CD4-positive, alpha-beta T cell treated with Interleukin-10 for 1 hour (primary cell): ENCODE data around the gene CPT1B.
"Not testable (repeated sequence)": the region's sequence is repeated elsewhere in the genome, so short reads cannot be mapped to it uniquely, and the experiment has no call there.

Experiments used
- DNase-seq: peaks from one replicate; pipeline ENCODE4 v3.0.0-alpha.2; 2020

CPT1B gene

GRCh38 chr22:50544078-50544745, 34.0 kb downstream of the CPT1B start:
- peak; percentile 89 for DNase-seq

- no peak for DNase-seq
Observed at GRCh38 chr22:50542416-50542927, 35.8 kb downstream of the CPT1B start.

- DNase-seq = not testable (repeated sequence)
Observed at GRCh38 chr22:50541667-50542026, 36.6 kb downstream of the CPT1B start.

DNA sequence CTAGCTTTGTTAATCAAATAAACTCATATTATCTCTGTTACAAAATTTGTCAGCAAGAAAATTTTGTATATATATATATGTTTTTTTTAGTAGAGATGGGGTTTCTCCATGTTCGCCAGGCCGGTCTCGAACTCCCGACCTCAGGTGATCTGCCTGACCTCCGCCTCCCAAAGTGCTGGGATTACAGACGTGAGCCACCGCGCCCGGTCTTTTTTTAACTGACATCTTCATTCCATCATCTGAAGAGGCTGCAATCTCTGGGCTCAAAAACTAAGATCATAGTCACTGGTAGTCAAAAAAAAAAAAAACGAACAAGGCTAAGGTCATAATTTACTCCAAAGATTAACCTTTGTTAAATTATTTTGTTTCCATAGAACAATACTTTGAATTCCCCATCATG, 37.8 kb downstream of the CPT1B start:
- no peak for DNase-seq

- no peak for DNase-seq
Observed at GRCh38 chr22:50537765-50538164, 40.5 kb downstream of the CPT1B start.

DNA sequence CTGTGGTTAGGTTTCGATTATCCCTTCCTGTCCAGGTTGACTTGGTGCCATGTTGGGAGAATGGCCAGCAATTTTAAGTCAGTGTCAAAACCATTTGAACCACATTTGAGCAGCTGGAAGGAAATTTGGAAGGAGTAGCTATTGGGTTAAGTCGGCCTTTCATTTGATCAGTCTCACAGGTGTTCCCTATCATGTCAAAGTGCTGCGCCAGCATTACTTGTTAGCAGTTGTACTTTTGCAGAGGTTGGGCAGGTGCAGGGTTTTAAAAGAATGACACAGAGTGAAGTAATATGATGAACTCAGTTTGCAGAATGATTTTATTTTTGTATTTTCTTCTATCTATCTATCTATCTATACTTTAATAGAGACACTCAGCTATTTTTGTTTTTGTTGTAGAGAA, 42.0 kb downstream of the CPT1B start:
- no peak for DNase-seq

- no peak for DNase-seq
Observed at GRCh38 chr22:50535113-50535512, 43.1 kb downstream of the CPT1B start.

- peak; percentile 54 for DNase-seq
Observed at GRCh38 chr22:50533856-50534711, 44.1 kb downstream of the CPT1B start.

- DNase-seq = no peak
Observed at GRCh38 chr22:50532824-50533796, 45.1 kb downstream of the CPT1B start.

- DNase-seq = no peak
Observed at GRCh38 chr22:50531962-50532674, 46.1 kb downstream of the CPT1B start.

- DNase-seq = peak; percentile 79
Observed at GRCh38 chr22:50531546-50531961, 46.7 kb downstream of the CPT1B start.

- DNase-seq = peak; percentile 88
Observed at GRCh38 chr22:50530877-50531545, 47.2 kb downstream of the CPT1B start.

- no peak for DNase-seq
Observed at GRCh38 chr22:50530580-50530876, 47.7 kb downstream of the CPT1B start.

- DNase-seq = peak; percentile 80
Observed at GRCh38 chr22:50529897-50530579, 48.2 kb downstream of the CPT1B start, which contains the start of gene TYMP. TYMP (minus strand) TSS chr22:50530012; CDS start chr22:50529709, 303 bp downstream.

DNA sequence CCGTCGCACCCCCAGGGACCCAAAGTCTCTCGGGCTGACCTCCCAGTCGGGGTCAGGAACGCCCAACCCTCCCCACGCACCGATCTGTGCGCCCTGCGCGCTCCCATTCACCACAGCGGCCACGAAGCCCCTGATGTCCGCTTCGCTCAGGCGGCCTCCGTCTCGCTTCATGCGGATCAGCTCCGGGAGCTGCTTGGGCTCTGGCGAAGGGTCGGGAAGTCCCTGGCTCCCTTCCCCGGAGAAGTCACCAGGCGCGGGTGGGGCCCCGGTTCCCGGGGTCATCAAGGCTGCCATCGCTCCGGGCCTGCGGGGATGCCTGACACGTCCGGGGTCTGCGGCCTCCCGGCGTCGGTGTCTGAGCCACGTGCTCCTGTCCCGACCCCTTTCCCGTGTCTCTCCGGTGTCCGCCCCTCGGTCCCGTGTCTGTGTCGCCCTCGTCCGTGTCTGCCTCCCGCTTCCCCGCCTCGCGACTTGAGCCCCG, 48.8 kb downstream of the CPT1B start:
- DNase-seq = no peak

DNA sequence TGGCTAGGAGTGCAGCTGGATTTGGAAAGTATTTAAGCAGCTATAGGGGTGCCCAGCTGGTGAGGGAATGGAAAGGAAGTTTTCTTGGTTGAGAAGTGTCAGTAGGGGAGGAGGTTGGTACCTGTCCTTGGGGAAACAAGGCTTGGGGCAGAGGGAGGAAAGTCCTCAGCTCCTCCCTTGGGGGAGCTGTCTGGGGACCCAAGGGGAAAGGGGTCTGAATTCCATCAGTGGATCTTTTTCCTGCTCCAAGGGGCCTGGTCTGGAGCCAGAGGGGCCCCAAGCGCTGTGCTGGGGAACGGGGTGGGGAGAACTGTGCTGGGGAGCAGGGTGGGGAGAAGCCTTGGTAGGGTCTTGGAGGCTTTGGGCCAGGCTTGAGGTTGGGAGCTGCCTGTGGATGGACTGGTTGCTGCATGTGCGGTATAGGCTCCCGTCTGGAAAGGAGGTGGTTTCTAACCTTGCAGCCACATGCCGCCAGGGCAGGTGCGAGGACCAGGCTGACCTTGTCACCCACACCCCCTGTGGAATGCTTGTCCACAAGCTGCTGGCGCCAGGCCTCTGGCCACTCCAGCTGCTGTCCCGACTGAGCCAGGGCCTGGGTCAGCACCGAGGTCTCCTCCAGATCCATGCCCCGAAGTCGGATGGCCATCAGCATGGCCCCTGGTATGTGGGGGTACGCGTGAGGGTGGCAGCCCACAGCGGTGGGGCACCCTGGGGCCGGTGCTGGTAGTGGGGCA, 49.4 kb downstream of the CPT1B start:
- no peak for DNase-seq

GRCh38 chr22:50527921-50528681, 50.1 kb downstream of the CPT1B start:
- DNase-seq = no peak

DNA sequence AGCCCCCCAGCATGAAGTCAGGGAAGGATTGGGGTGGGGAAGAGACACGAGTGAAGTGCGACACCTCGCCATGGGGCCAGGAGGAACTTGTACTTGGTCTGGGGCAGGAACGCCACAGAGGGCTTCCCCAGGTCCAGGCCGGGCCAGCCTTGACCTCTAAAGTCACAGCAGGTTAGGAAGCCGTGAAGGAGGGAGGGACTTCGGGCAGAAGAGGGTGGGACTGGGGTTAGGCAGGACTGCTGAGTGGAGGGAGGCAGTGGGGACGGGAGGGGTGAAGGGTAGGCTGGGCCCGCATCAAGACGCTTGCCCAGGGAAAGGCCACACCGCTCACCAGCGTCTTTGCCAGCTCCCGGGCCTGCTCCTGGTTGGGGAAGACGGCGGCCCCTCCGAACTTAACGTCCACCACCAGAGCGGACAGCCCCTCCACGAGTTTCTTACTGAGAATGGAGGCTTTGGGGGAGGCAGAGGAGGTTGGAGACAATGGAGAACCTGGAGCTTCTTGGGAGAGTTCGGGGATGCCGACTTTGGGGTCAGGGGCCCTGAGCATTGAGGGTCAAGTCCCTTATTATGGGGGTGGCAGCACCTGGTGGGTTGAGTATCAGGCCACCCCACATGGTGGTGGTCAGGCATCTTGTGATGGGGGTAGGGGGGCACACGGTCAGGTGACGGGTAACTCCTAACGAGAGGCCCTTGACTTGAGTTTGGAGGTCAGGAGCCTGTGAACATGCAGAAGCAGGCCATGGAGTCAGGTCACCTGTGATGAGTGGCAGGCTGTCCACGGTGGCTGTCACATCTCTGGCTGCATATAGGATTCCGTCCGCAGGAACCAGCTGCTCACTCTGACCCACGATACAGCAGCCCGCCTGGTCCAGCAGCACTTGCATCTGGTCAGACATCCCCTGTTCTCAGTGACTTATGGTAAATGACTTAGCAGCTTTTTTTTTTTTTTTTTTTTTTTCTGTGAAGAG, 51.1 kb downstream of the CPT1B start:
- peak; percentile 62 for DNase-seq
